A673 (cell line): ENCODE results near the gene SOAT1.

Experiments used
- CTCF ChIP-seq: fragments of 300-800, 200-600 bp; sonication (generic); conservative IDR thresholded peaks from 2 replicates; pipeline ENCODE4 v1.5.1; 2017; ENCODE audit warnings: low read depth, mild to moderate bottlenecking, antibody characterized with exemption, low read length, moderate library complexity, mixed read lengths
- EZH2 ChIP-seq: fragments of 200-600 bp; sonication (generic); IDR thresholded peaks from 2 replicates; pipeline ENCODE4 v1.6.1; 2017; ENCODE audit warnings: borderline replicate concordance, low read depth, mild to moderate bottlenecking, mixed read lengths, antibody characterized with exemption, low read length; ENCODE audit not compliant: poor library complexity, severe bottlenecking

GRCh38 chr1:179323436-179323835 lies 29.8 kb downstream of the SOAT1 start:
- TF ChIP-seq CTCF (no peak), EZH2 (no peak)
